ENCODE measurements around the gene EPC1. TPM values are rescaled to one million over a fixed set of nuclear protein-coding genes. Genes with fewer than 3 reads are reported as not detected.

EPC1 gene
- polyA plus RNA-seq, 1 of the 3 experiments (the other 2 are of a cell fraction), result 21.8 TPM

GRCh38 chr10:32244421-32245207, 102.3 kb downstream of the EPC1 start:
- Histone ChIP-seq H3K4me1 (ENCODE audit: control insufficient read depth in 1 of 2, insufficient read depth in 2 of 2, low read depth in 1 of 2, low read length in 1 of 2) (no peaks in the 10 kb centered on the region), H3K9me2 (no peaks in the 10 kb centered on the region), H3F3A (replicated peaks; ENCODE audit: insufficient read depth) (peaks cover 7% of the 10 kb centered on the region), H3K79me2 (ENCODE audit: insufficient read depth) (no peaks in the 10 kb centered on the region), H3K9ac (no peak overlapping the region), H2AFZ (ENCODE audit: low read depth) (no peak overlapping the region), H3K4me2 (no peak overlapping the region), H3K27me3 (ENCODE audit: insufficient read depth) (no peaks in the 10 kb centered on the region), H3K9me3 (no peaks in the 10 kb centered on the region), H3K27ac (ENCODE audit: low read depth in 2 of 2, low read length in 1 of 2) (no peak overlapping the region), H4K20me1 (ENCODE audit: insufficient read depth) (no peaks in the 10 kb centered on the region), H3K36me3 (replicated peaks in 1 of 2; ENCODE audit: control insufficient read depth in 1 of 2, insufficient read depth in 2 of 2, low read length in 1 of 2) (no peaks in the 10 kb centered on the region), H3K4me3 (ENCODE audit: low read depth in 2 of 2, low read length in 1 of 2) (no peak overlapping the region)
- ChIA-PET POLR2A (no interaction called here), CTCF (interaction anchor here (1.1 to 5.4 kb wide), 3 partner anchors 12 to 101 kb away, joined by 3 to 39 read pairs (median 5); no protein-coding TSS in a partner anchor)
- 93% methylated on average over 3 of the region's 3 CpGs for WGBS (ENCODE audit: low lambda C conversion rate)
- no peak for DNase-seq
- TF ChIP-seq TCF12 (IDR thresholded peaks at IDR 0.05), result no peak
- no peak for TF ChIP-seq FOSL2 (IDR thresholded peaks at IDR 0.05; ENCODE audit: borderline replicate concordance, low read depth)
- TF ChIP-seq MAX (IDR thresholded peaks at IDR 0.05; ENCODE audit: low read depth), result no peak
- TF ChIP-seq SMC3 (IDR thresholded peaks at IDR 0.05; ENCODE audit: low read depth, low read length), result no peak
- TF ChIP-seq SIN3A (IDR thresholded peaks at IDR 0.05; ENCODE audit: borderline replicate concordance, low read depth, low read length), result no peak
- no peak for TF ChIP-seq GATA2 (CRISPR knock-in tag; IDR thresholded peaks at IDR 0.05)
- TF ChIP-seq CHD2 (IDR thresholded peaks at IDR 0.05; ENCODE audit: low read length, partially characterized antibody), result no peak
- TF ChIP-seq RCOR1 (IDR thresholded peaks at IDR 0.05; ENCODE audit: low read length), result no peak
- no peak for TF ChIP-seq NFIC (IDR thresholded peaks at IDR 0.05; ENCODE audit: borderline replicate concordance)
- TF ChIP-seq TAF1 (IDR thresholded peaks at IDR 0.05; ENCODE audit: borderline replicate concordance, low read depth, low read length), result no peak
- TF ChIP-seq PBX3 (IDR thresholded peaks at IDR 0.05), result no peak
- no peak for TF ChIP-seq EP300 (IDR thresholded peaks at IDR 0.05; ENCODE audit: borderline replicate concordance in 1 of 2, low read depth in 1 of 2, low read length in 1 of 2)
- no peak for TF ChIP-seq FOXJ3 (CRISPR knock-in tag; IDR thresholded peaks at IDR 0.05)
- TF ChIP-seq RXRA (IDR thresholded peaks at IDR 0.05; ENCODE audit: borderline replicate concordance, low read depth), result no peak
- no peak for TF ChIP-seq RFX5 (IDR thresholded peaks at IDR 0.05; ENCODE audit: low read length)

GRCh38 chr10:32244011-32244410, 102.9 kb downstream of the EPC1 start:
- H3K36me3 ChIP-seq (replicated peaks in 1 of 2; ENCODE audit: control insufficient read depth in 1 of 2, insufficient read depth in 2 of 2, low read length in 1 of 2), result no peaks in the 10 kb centered on the region
- H3K4me3 ChIP-seq (ENCODE audit: low read depth in 2 of 2, low read length in 1 of 2), result no peak overlapping the region
- no peaks in the 10 kb centered on the region for H4K20me1 ChIP-seq (ENCODE audit: insufficient read depth)
- no peaks in the 10 kb centered on the region for H3K27me3 ChIP-seq (ENCODE audit: insufficient read depth)
- no peak overlapping the region for H2AFZ ChIP-seq (ENCODE audit: low read depth)
- H3K9me2 ChIP-seq, result no peaks in the 10 kb centered on the region
- no peak for DNase-seq
- ChIA-PET CTCF (interaction anchor here (1.1 to 5.4 kb wide), 3 partner anchors 12 to 102 kb away, joined by 3 to 39 read pairs (median 5); no protein-coding TSS in a partner anchor), POLR2A (no interaction called here)
- TF ChIP-seq NFIC (IDR thresholded peaks at IDR 0.05; ENCODE audit: borderline replicate concordance) (no peak), REST (IDR thresholded peaks at IDR 0.05; ENCODE audit: low read depth, low read length) (no peak), SIN3A (IDR thresholded peaks at IDR 0.05; ENCODE audit: borderline replicate concordance, low read depth, low read length) (no peak), FOXM1 (IDR thresholded peaks at IDR 0.05; ENCODE audit: low read depth) (no peak), POLR2AphosphoS5 (IDR thresholded peaks at IDR 0.05; ENCODE audit: low read depth, low read length) (no peak)
- peaks cover 13% of the 10 kb centered on the region for H3F3A ChIP-seq (replicated peaks; ENCODE audit: insufficient read depth)
- no peaks in the 10 kb centered on the region for H3K79me2 ChIP-seq (ENCODE audit: insufficient read depth)
- no peak overlapping the region for H3K4me2 ChIP-seq
- no peaks in the 10 kb centered on the region for H3K4me1 ChIP-seq (ENCODE audit: control insufficient read depth in 1 of 2, insufficient read depth in 2 of 2, low read depth in 1 of 2, low read length in 1 of 2)
- H3K27ac ChIP-seq (ENCODE audit: low read depth in 2 of 2, low read length in 1 of 2), result no peak overlapping the region
- 95% methylated on average over 4 of the region's 4 CpGs for WGBS (ENCODE audit: low lambda C conversion rate)
- H3K9ac ChIP-seq, result no peak overlapping the region
- H3K9me3 ChIP-seq, result no peaks in the 10 kb centered on the region

Measured in SK-N-SH (cell line).